Measurements from ENCODE around the gene CELF5. TPM values are rescaled to one million over a fixed set of nuclear protein-coding genes. Genes with fewer than 3 reads are reported as not detected.
"Not testable (repeated sequence)": the region's sequence is repeated elsewhere in the genome, so short reads cannot be mapped to it uniquely, and the experiment has no call there.

Gene CELF5
- polyA plus RNA-seq, 4 donors: 0.53 to 0.70 (median 0.54) TPM; not detected in 1

DNA sequence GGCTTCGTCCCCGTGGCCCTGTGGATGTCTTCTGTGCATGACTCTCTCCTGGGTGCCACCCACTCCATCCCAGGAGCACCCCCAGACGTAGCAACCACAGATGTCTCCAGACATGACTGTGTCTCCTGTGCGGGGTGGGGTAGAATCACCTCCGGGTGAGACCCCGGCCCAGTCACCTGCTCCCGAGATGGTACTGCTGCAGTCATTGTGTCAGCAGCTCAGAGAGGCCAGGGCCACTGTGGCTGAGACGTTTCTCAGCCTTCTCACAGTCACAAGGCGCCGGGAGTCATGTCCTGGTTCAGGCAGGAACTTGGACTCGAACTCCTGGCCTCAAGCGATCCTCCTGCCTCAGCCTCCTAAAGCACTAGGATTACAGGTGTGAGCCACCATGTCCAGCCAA, 22.1 kb upstream of the CELF5 start:
- H3K36me3 ChIP-seq (ENCODE audit: control insufficient read depth in 3 of 3, insufficient read depth in 2 of 3, low read depth in 1 of 3, low read length in 3 of 3): peaks cover 11 to 83% (median 23%) of the 10 kb centered on the region in 3 donors
- no peaks in the 10 kb centered on the region for H3K4me1 ChIP-seq (ENCODE audit: control insufficient read depth in 3 of 3, insufficient read depth in 2 of 3, low read depth in 1 of 3, low read length in 2 of 3)
- DNase-seq (no peak), FAIRE-seq (no peak)
- no peaks in the 10 kb centered on the region for H3K9me3 ChIP-seq (ENCODE audit: control insufficient read depth in 2 of 2, insufficient read depth in 1 of 2, low read depth in 1 of 2, low read length in 1 of 2)
- H3K4me3 ChIP-seq (ENCODE audit: low read depth in 1 of 3, low read length in 3 of 3): no peak overlapping the region
- H3K27me3 ChIP-seq (ENCODE audit: control insufficient read depth in 3 of 3, insufficient read depth in 3 of 3, low read length in 3 of 3): no peaks in the 10 kb centered on the region
- 85 to 92% (median 88%) methylated on average over 12 of the region's 12 CpGs for WGBS, 3 donors
- H3K27ac ChIP-seq (ENCODE audit: low read depth in 1 of 3, low read length in 2 of 3): no peak overlapping the region

DNA sequence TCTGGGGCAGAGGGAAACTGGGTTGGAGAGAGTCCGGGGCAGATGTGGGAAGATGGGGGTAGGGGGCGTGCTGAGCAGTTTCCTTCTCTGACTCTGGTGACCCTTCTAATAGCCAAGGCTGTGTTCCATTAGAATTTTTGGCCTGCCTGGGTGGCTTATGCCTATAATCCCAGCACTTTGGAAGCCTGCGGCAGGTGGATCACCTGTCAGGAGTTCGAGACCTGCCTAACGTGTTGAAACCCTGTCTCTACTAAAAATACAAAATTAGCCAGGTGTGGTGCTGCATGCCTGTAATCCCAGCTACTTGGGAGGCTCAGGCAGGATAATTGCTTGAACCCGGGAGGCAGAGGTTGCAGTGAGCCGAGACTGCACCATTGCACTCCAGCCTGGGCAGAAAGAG, 21.6 kb upstream of the CELF5 start:
- not testable (repeated sequence) for FAIRE-seq; H3K4me3 ChIP-seq (ENCODE audit: low read depth in 1 of 3, low read length in 3 of 3); H3K27ac ChIP-seq (ENCODE audit: low read depth in 1 of 3, low read length in 2 of 3); DNase-seq; H3K9me3 ChIP-seq (ENCODE audit: control insufficient read depth in 2 of 2, insufficient read depth in 1 of 2, low read depth in 1 of 2, low read length in 1 of 2); H3K4me1 ChIP-seq (ENCODE audit: control insufficient read depth in 3 of 3, insufficient read depth in 2 of 3, low read depth in 1 of 3, low read length in 2 of 3); H3K27me3 ChIP-seq (ENCODE audit: control insufficient read depth in 3 of 3, insufficient read depth in 3 of 3, low read length in 3 of 3)
- 90 to 95% (median 92%) methylated on average over 7 of the region's 7 CpGs for whole genome bisulfite sequencing, 3 donors
- H3K36me3 ChIP-seq (ENCODE audit: control insufficient read depth in 3 of 3, insufficient read depth in 2 of 3, low read depth in 1 of 3, low read length in 3 of 3): peaks cover 11 to 86% (median 24%) of the 10 kb centered on the region in 3 donors

- Histone ChIP-seq H3K27me3 (ENCODE audit: control insufficient read depth in 3 of 3, insufficient read depth in 3 of 3, low read length in 3 of 3) (no peaks in the 10 kb centered on the region), H3K36me3 (ENCODE audit: control insufficient read depth in 3 of 3, insufficient read depth in 2 of 3, low read depth in 1 of 3, low read length in 3 of 3) (peaks cover 16 to 89% (median 24%) of the 10 kb centered on the region in 3 donors), H3K4me1 (ENCODE audit: control insufficient read depth in 3 of 3, insufficient read depth in 2 of 3, low read depth in 1 of 3, low read length in 2 of 3) (no peaks in the 10 kb centered on the region), H3K27ac (ENCODE audit: low read depth in 1 of 3, low read length in 2 of 3) (no peak overlapping the region), H3K9me3 (ENCODE audit: control insufficient read depth in 2 of 2, insufficient read depth in 1 of 2, low read depth in 1 of 2, low read length in 1 of 2) (no peaks in the 10 kb centered on the region), H3K4me3 (ENCODE audit: low read depth in 1 of 3, low read length in 3 of 3) (no peak overlapping the region)
- DNase-seq (no peak), FAIRE-seq (no peak)
- WGBS, 3 donors: 94 to 96% (median 96%) methylated on average over 42 to 43 of the region's 43 CpGs
Measured at GRCh38 chr19:3203805-3204645, 20.4 kb upstream of the CELF5 start.

- 90 to 96% (median 94%) methylated on average over 29 to 35 of the region's 35 CpGs for WGBS, 3 donors
- peaks cover 13 to 92% (median 19%) of the 10 kb centered on the region in 3 donors for H3K36me3 ChIP-seq (ENCODE audit: control insufficient read depth in 3 of 3, insufficient read depth in 2 of 3, low read depth in 1 of 3, low read length in 3 of 3)
- H3K27me3 ChIP-seq (ENCODE audit: control insufficient read depth in 3 of 3, insufficient read depth in 3 of 3, low read length in 3 of 3): no peaks in the 10 kb centered on the region
- no peaks in the 10 kb centered on the region for H3K4me1 ChIP-seq (ENCODE audit: control insufficient read depth in 3 of 3, insufficient read depth in 2 of 3, low read depth in 1 of 3, low read length in 2 of 3)
- no peaks in the 10 kb centered on the region for H3K9me3 ChIP-seq (ENCODE audit: control insufficient read depth in 2 of 2, insufficient read depth in 1 of 2, low read depth in 1 of 2, low read length in 1 of 2)
- no peak overlapping the region for H3K4me3 ChIP-seq (ENCODE audit: low read depth in 1 of 3, low read length in 3 of 3)
- FAIRE-seq (no peak), DNase-seq (no peak)
- no peak overlapping the region for H3K27ac ChIP-seq (ENCODE audit: low read depth in 1 of 3, low read length in 2 of 3)
Measured at GRCh38 chr19:3204646-3205275, 19.7 kb upstream of the CELF5 start.

DNA sequence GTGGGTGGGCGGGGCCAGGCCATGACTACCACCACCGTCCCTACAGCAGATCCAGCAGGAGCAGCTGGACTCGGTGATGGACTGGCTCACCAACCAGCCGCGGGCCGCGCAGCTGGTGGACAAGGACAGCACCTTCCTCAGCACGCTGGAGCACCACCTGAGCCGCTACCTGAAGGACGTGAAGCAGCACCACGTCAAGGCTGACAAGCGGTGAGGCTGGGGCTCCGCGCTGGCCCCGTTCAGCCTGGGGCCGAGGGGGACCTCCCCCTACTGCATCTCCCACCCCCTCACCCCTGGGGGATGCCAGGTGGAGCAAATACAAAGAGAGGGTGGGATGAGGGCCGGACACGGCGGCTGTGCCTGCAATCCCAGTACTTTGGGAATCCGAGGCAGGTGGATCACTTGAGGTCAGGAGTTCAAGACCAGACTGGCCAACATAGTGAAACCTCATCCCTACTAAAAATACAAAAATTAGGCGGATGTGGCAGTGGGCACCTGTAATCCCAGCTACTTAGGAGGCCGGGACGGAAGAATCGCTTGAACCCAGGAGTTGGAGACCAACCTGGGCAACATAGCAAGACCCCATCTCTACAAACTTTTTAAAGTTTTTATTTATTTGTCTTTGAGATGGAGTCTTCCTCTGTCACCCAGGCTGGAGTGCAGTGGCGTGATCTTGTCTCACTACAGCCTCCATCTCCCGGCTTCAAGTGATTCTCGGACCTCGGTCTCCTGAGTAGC, 18.1 kb upstream of the CELF5 start:
- Histone ChIP-seq H3K4me3 (ENCODE audit: low read depth in 1 of 3, low read length in 3 of 3) (no peak overlapping the region), H3K27ac (ENCODE audit: low read depth in 1 of 3, low read length in 2 of 3) (no peak overlapping the region), H3K36me3 (ENCODE audit: control insufficient read depth in 3 of 3, insufficient read depth in 2 of 3, low read depth in 1 of 3, low read length in 3 of 3) (peaks cover 13 to 87% (median 18%) of the 10 kb centered on the region in 3 donors), H3K9me3 (ENCODE audit: control insufficient read depth in 2 of 2, insufficient read depth in 1 of 2, low read depth in 1 of 2, low read length in 1 of 2) (no peaks in the 10 kb centered on the region), H3K4me1 (ENCODE audit: control insufficient read depth in 3 of 3, insufficient read depth in 2 of 3, low read depth in 1 of 3, low read length in 2 of 3) (no peaks in the 10 kb centered on the region), H3K27me3 (ENCODE audit: control insufficient read depth in 3 of 3, insufficient read depth in 3 of 3, low read length in 3 of 3) (no peaks in the 10 kb centered on the region)
- 92 to 97% (median 95%) methylated on average over 26 to 28 of the region's 28 CpGs for WGBS, 3 donors
- FAIRE-seq: no peak
- DNase-seq: no peak

- Histone ChIP-seq H3K9me3 (ENCODE audit: control insufficient read depth in 2 of 2, insufficient read depth in 1 of 2, low read depth in 1 of 2, low read length in 1 of 2) (no peaks in the 10 kb centered on the region), H3K27ac (ENCODE audit: low read depth in 1 of 3, low read length in 2 of 3) (no peak overlapping the region), H3K4me1 (ENCODE audit: control insufficient read depth in 3 of 3, insufficient read depth in 2 of 3, low read depth in 1 of 3, low read length in 2 of 3) (no peaks in the 10 kb centered on the region), H3K36me3 (ENCODE audit: control insufficient read depth in 3 of 3, insufficient read depth in 2 of 3, low read depth in 1 of 3, low read length in 3 of 3) (peaks cover 13 to 74% (median 16%) of the 10 kb centered on the region in 3 donors), H3K4me3 (ENCODE audit: low read depth in 1 of 3, low read length in 3 of 3) (no peak overlapping the region), H3K27me3 (ENCODE audit: control insufficient read depth in 3 of 3, insufficient read depth in 3 of 3, low read length in 3 of 3) (no peaks in the 10 kb centered on the region)
- no peak for DNase-seq
- FAIRE-seq: no peak
- WGBS, 3 donors: 89% methylated on average over 40 to 43 of the region's 43 CpGs
Measured at GRCh38 chr19:3207461-3208242, 16.8 kb upstream of the CELF5 start.

GRCh38 chr19:3208317-3209207, 15.9 kb upstream of the CELF5 start:
- 87 to 89% (median 88%) methylated on average over 29 to 33 of the region's 33 CpGs for WGBS, 3 donors
- no peaks in the 10 kb centered on the region for H3K9me3 ChIP-seq (ENCODE audit: control insufficient read depth in 2 of 2, insufficient read depth in 1 of 2, low read depth in 1 of 2, low read length in 1 of 2)
- H3K4me3 ChIP-seq (ENCODE audit: low read depth in 1 of 3, low read length in 3 of 3): no peak overlapping the region
- H3K27me3 ChIP-seq (ENCODE audit: control insufficient read depth in 3 of 3, insufficient read depth in 3 of 3, low read length in 3 of 3): no peaks in the 10 kb centered on the region
- no peaks in the 10 kb centered on the region for H3K4me1 ChIP-seq (ENCODE audit: control insufficient read depth in 3 of 3, insufficient read depth in 2 of 3, low read depth in 1 of 3, low read length in 2 of 3)
- H3K27ac ChIP-seq (ENCODE audit: low read depth in 1 of 3, low read length in 2 of 3): no peak overlapping the region
- peaks cover 13 to 66% (median 15%) of the 10 kb centered on the region in 3 donors for H3K36me3 ChIP-seq (ENCODE audit: control insufficient read depth in 3 of 3, insufficient read depth in 2 of 3, low read depth in 1 of 3, low read length in 3 of 3)
- FAIRE-seq (no peak), DNase-seq (no peak)
